ENCODE measurements around the gene RPL13A. TPM values are rescaled to one million over a fixed set of nuclear protein-coding genes. Genes with fewer than 3 reads are reported as not detected.

Gene RPL13A
- total and polyA plus RNA-seq, 8 donors: 1,459 to 2,866 (median 2,024) TPM

- WGBS, 2 donors: 89% methylated on average over 10 to 14 of the region's 14 CpGs
- no peak for FAIRE-seq
- H3K36me3 ChIP-seq: no peaks in the 10 kb centered on the region
- H3K27ac ChIP-seq: no peak overlapping the region
- H3K9me3 ChIP-seq: no peaks in the 10 kb centered on the region
- no peak for ATAC-seq
- no peaks in the 10 kb centered on the region for H3K27me3 ChIP-seq
- H3K4me1 ChIP-seq: no peaks in the 10 kb centered on the region
- no peak overlapping the region for H3K4me3 ChIP-seq
- DNase-seq: no peak
- no peak for TF ChIP-seq CTCF (IDR thresholded peaks at IDR 0.05)
- intact Hi-C loops (cut with DNase I): no loop called here
Observed at GRCh38 chr19:49479975-49480628, 7.3 kb upstream of the RPL13A start.

GRCh38 chr19:49481020-49481683 lies 6.3 kb upstream of the RPL13A start:
- no peak for TF ChIP-seq CTCF (IDR thresholded peaks at IDR 0.05)
- FAIRE-seq (no peak), ATAC-seq (no peak), DNase-seq (no peak)
- Histone ChIP-seq H3K36me3 (no peaks in the 10 kb centered on the region), H3K9me3 (no peaks in the 10 kb centered on the region), H3K27ac (no peak overlapping the region), H3K27me3 (no peaks in the 10 kb centered on the region), H3K4me3 (no peak overlapping the region), H3K4me1 (no peaks in the 10 kb centered on the region)
- intact Hi-C loops (cut with DNase I): no loop called here
- 92% methylated on average over 7 of the region's 7 CpGs for WGBS, 2 donors

GRCh38 chr19:49486232-49486631 lies 1.2 kb upstream of the RPL13A start:
- no peak overlapping the region for H3K27ac ChIP-seq
- no peak for TF ChIP-seq CTCF (IDR thresholded peaks at IDR 0.05)
- H3K36me3 ChIP-seq: peaks cover 11 to 20% (median 19%) of the 10 kb centered on the region in 3 donors
- ATAC-seq (no peak), DNase-seq (no peak), FAIRE-seq (no peak)
- no peaks in the 10 kb centered on the region for H3K27me3 ChIP-seq
- peaks cover 12 to 20% (median 14%) of the 10 kb centered on the region in 3 donors for H3K4me1 ChIP-seq
- intact Hi-C loops (cut with DNase I): no loop called here
- 82 to 89% methylated on average over 7 of the region's 7 CpGs for WGBS, 2 donors
- H3K9me3 ChIP-seq: no peaks in the 10 kb centered on the region
- H3K4me3 ChIP-seq: no peak overlapping the region

- intact Hi-C loops (cut with DNase I): no loop called here
- WGBS, 2 donors: 57 to 63% methylated on average over 23 of the region's 23 CpGs
- ATAC-seq (peak in 1 of 4 donors; percentile 1), DNase-seq (no peak), FAIRE-seq (no peak)
- H3K4me1 ChIP-seq: peaks cover 12 to 20% (median 14%) of the 10 kb centered on the region in 3 donors
- peak overlapping the region in 2 of 4 donors; percentile 48 to 68 for H3K27ac ChIP-seq
- no peaks in the 10 kb centered on the region for H3K27me3 ChIP-seq
- TF ChIP-seq CTCF (IDR thresholded peaks at IDR 0.05): no peak
- no peaks in the 10 kb centered on the region for H3K9me3 ChIP-seq
- H3K36me3 ChIP-seq: peaks cover 11 to 25% (median 24%) of the 10 kb centered on the region in 3 donors
- H3K4me3 ChIP-seq: peak overlapping the region in 2 of 4 donors; percentile 31 to 86
Observed at GRCh38 chr19:49486710-49487276, 615 bp upstream of the RPL13A start.
